B cell (primary cell): ENCODE results near the gene CTNNA3. TPM values are rescaled to one million over a fixed set of nuclear protein-coding genes. Genes with fewer than 3 reads are reported as not detected.

Experiments used
- ATAC-seq: fragments of 200-7000 bp; cut with Tn5 transposase; one replicate; pipeline ENCODE4 v1.10.0; 2021; ENCODE audit warnings: low read depth, mild to moderate bottlenecking, moderate number of reproducible peaks, moderate library complexity
- CTCF ChIA-PET: fragments of 350-600 bp; sonication (Branson Sonifier 250); formaldehyde crosslinking; loops from one replicate; lab custom pipeline; 2021; ENCODE audit warnings: antibody characterized with exemption, inconsistent platforms; lab: Charles Lee
- POLR2A ChIA-PET: fragments of 350-600 bp; sonication (Branson Sonifier 250); formaldehyde crosslinking; loops from one replicate; lab custom pipeline; 2021; ENCODE audit warnings: antibody characterized with exemption; lab: Charles Lee
- DNase-seq: peaks from one replicate; pipeline ENCODE4 v3.0.0; 2013
- H2AFZ ChIP-seq: 2 replicates; pipeline ENCODE4 v1.6.1; 2012; ENCODE audit warnings: mild to moderate bottlenecking, low read depth, low read length; ENCODE audit not compliant: insufficient read depth, poor library complexity, severe bottlenecking
- H3K27ac ChIP-seq, 2 donors: 1 replicate in 1 of 2; 2 replicates in 1 of 2; pipeline ENCODE4 v1.5.1; 2012 to 2013; ENCODE audit warnings: low read length in 2 of 2, mild to moderate bottlenecking in 2 of 2, moderate library complexity in 1 of 2
- H3K27me3 ChIP-seq, 4 experiments: fragments of 200-600 bp in 1 of 4; sonication (generic) in 1 of 4; replicated peaks in 1 of 4; 1 replicate in 2 of 4; 2 replicates in 2 of 4; pipeline versions ENCODE4 v1.6.1 to v1.7.0; 2013 to 2016; ENCODE audit warnings: low read length in 3 of 4, mild to moderate bottlenecking in 2 of 4, mixed read lengths in 1 of 4, moderate library complexity in 1 of 4; ENCODE audit not compliant: insufficient read depth in 4 of 4, control insufficient read depth in 3 of 4; ENCODE audit errors: control extremely low read depth in 1 of 4
- H3K36me3 ChIP-seq, 2 experiments: replicated peaks in 1 of 2; 1 replicate in 1 of 2; 2 replicates in 1 of 2; pipeline versions ENCODE4 v1.6.1 to v1.7.1; 2013; ENCODE audit warnings: low read length in 1 of 2; ENCODE audit not compliant: insufficient read depth in 2 of 2, control insufficient read depth in 1 of 2; ENCODE audit errors: control extremely low read depth in 1 of 2, extremely low read depth in 1 of 2
- H3K4me1 ChIP-seq, 2 donors: fragments of 200-600 bp in 1 of 2; sonication (generic) in 1 of 2; 1 replicate in 1 of 2; 2 replicates in 1 of 2; pipeline versions ENCODE4 v1.5.1 to v1.6.1; 2013 to 2017; ENCODE audit warnings: low read length in 2 of 2; ENCODE audit not compliant: control insufficient read depth in 2 of 2, insufficient read depth in 2 of 2
- H3K4me2 ChIP-seq: replicated peaks from 2 replicates; pipeline ENCODE3; 2012; ENCODE audit warnings: mild to moderate bottlenecking, low read depth, low read length; ENCODE audit not compliant: poor library complexity, severe bottlenecking
- H3K4me3 ChIP-seq, 5 experiments: fragments of 200-600 bp in 1 of 5; sonication (generic) in 1 of 5; 1 replicate in 3 of 5; 2 replicates in 2 of 5; pipeline versions ENCODE4 v1.5.1 to v1.7.0; 2011 to 2016; ENCODE audit warnings: low read length in 4 of 5, mild to moderate bottlenecking in 4 of 5, low read depth in 2 of 5, control low read depth in 1 of 5, moderate library complexity in 1 of 5; ENCODE audit not compliant: insufficient read depth in 1 of 5; ENCODE audit errors: control extremely low read depth in 1 of 5, extremely low read depth in 1 of 5
- H3K79me2 ChIP-seq: fragments of 200-600 bp; sonication (generic); one replicate; pipeline ENCODE4 v1.6.0; 2016; ENCODE audit warnings: low read length; ENCODE audit not compliant: control insufficient read depth, insufficient read depth
- H3K9ac ChIP-seq: fragments of 200-600 bp; sonication (generic); 2 replicates; pipeline ENCODE4 v1.6.1; 2017; ENCODE audit warnings: mild to moderate bottlenecking, low read length, moderate library complexity
- H3K9me3 ChIP-seq, 3 donors: one replicate each; pipeline versions ENCODE4 v1.6.1 to v1.7.1; 2013; ENCODE audit warnings: low read length in 2 of 3; ENCODE audit not compliant: control insufficient read depth in 2 of 3, insufficient read depth in 1 of 3; ENCODE audit errors: control extremely low read depth in 1 of 3
- H4K20me1 ChIP-seq: 2 replicates; pipeline ENCODE4 v1.6.0; 2012; ENCODE audit warnings: mild to moderate bottlenecking, low read length; ENCODE audit not compliant: insufficient read depth, control insufficient read depth, poor library complexity, severe bottlenecking
- H3K27ac Mint-ChIP-seq: one replicate; pipeline ENCODE4 v1.8.0; 2021; ENCODE audit warnings: mixed read lengths
- H3K27me3 Mint-ChIP-seq: one replicate; pipeline ENCODE4 v1.8.0; 2021; ENCODE audit warnings: mixed read lengths
- H3K4me1 Mint-ChIP-seq: one replicate; pipeline ENCODE4 v1.8.0; 2021; ENCODE audit warnings: mixed read lengths
- H3K4me3 Mint-ChIP-seq: one replicate; pipeline ENCODE4 v1.8.0; 2021; ENCODE audit warnings: mixed read lengths
- H3K9me3 Mint-ChIP-seq: one replicate; pipeline ENCODE4 v1.8.0; 2022; ENCODE audit warnings: mixed read lengths; ENCODE audit not compliant: insufficient read depth
- EZH2 ChIP-seq: IDR thresholded peaks from 2 replicates; pipeline ENCODE4 v1.6.1; 2012; ENCODE audit warnings: borderline replicate concordance, low read depth, mild to moderate bottlenecking, moderate library complexity, low read length; ENCODE audit not compliant: insufficient read depth, poor library complexity, severe bottlenecking
- WGBS: methylation state at CpG from one replicate; pipeline ENCODE4 v1.1.5; 2013; ENCODE audit warnings: missing lambda C conversion rate; ENCODE audit not compliant: insufficient coverage; 5-methylcytosine and 5-hydroxymethylcytosine counted together
- intact Hi-C: fragments of 100-400 bp; cut with micrococcal nuclease; formaldehyde crosslinking; loops from one replicate; pipeline ENCODE4 v1.10.0; 2022
- polyA plus RNA-seq: library from polyadenylated mRNA; depleted of rRNA; stranded (reverse); fragments of >200 nt; gene quantifications from 2 replicates; pipeline ENCODE4 v1.2.3, GENCODE V29; 2012
- total RNA-seq, 2 donors: library from RNA; stranded (reverse); fragments of 120-200 nt in 1 of 2; gene quantifications; 1 replicate in 1 of 2; 2 replicates in 1 of 2; pipeline versions ENCODE4 v1.2.3 to v1.2.4, GENCODE V29; 2013 to 2022
- TF ChIP-seq, protein P1 (sequence below): fragments of 200-600 bp; IDR thresholded peaks from one replicate; pipeline ENCODE4 v1.8.0; 2022; ENCODE audit warnings: antibody characterized with exemption, mild to moderate bottlenecking

Gene CTNNA3
- total and polyA plus RNA-seq, 2 donors (not counting 1 experiment from before 2014, with no cell fraction given) = 0.01 TPM; not detected in 1

- no peak overlapping the region for H3K4me3 Mint-ChIP-seq
- H3K79me2 ChIP-seq = no peaks in the 10 kb centered on the region
- no peak overlapping the region for H3K4me3 ChIP-seq
- H3K9me3 Mint-ChIP-seq = peaks cover 9% of the 10 kb centered on the region
- ATAC-seq = no peak
- H2AFZ ChIP-seq = no peak overlapping the region
- no peaks in the 10 kb centered on the region for H3K27me3 ChIP-seq
- H3K9ac ChIP-seq = no peak overlapping the region
- no peaks in the 10 kb centered on the region for H4K20me1 ChIP-seq
- WGBS = 100% methylated on average over 2 of the region's 3 CpGs
- intact Hi-C loops = no loop called here
- no peak overlapping the region for H3K27ac ChIP-seq
- ChIA-PET CTCF (no interaction called here), POLR2A (no interaction called here)
- H3K36me3 ChIP-seq = no peaks in the 10 kb centered on the region
- DNase-seq = no peak
- no peaks in the 10 kb centered on the region for H3K4me1 Mint-ChIP-seq
- H3K4me2 ChIP-seq = no peak overlapping the region
- H3K27ac Mint-ChIP-seq = no peak overlapping the region
- H3K4me1 ChIP-seq = no peaks in the 10 kb centered on the region
- peaks cover 0 to 12% (median 0%) of the 10 kb centered on the region in 3 donors for H3K9me3 ChIP-seq
- H3K27me3 Mint-ChIP-seq = no peaks in the 10 kb centered on the region
- TF ChIP-seq, protein P1, sequence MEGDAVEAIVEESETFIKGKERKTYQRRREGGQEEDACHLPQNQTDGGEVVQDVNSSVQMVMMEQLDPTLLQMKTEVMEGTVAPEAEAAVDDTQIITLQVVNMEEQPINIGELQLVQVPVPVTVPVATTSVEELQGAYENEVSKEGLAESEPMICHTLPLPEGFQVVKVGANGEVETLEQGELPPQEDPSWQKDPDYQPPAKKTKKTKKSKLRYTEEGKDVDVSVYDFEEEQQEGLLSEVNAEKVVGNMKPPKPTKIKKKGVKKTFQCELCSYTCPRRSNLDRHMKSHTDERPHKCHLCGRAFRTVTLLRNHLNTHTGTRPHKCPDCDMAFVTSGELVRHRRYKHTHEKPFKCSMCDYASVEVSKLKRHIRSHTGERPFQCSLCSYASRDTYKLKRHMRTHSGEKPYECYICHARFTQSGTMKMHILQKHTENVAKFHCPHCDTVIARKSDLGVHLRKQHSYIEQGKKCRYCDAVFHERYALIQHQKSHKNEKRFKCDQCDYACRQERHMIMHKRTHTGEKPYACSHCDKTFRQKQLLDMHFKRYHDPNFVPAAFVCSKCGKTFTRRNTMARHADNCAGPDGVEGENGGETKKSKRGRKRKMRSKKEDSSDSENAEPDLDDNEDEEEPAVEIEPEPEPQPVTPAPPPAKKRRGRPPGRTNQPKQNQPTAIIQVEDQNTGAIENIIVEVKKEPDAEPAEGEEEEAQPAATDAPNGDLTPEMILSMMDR = no peak
- TF ChIP-seq EZH2 = no peak
Measured at GRCh38 chr10:67222934-67223333, 473.1 kb downstream of the CTNNA3 start.

- intact Hi-C loops = no loop called here
- H3K27me3 Mint-ChIP-seq = no peaks in the 10 kb centered on the region
Measured at GRCh38 chr10:67221939-67222494, 474.0 kb downstream of the CTNNA3 start.

More at GRCh38 chr10:67221939-67222494, 474.0 kb downstream of the CTNNA3 start:
- no peak overlapping the region for H3K4me3 Mint-ChIP-seq
- Histone ChIP-seq H3K4me1 (no peaks in the 10 kb centered on the region), H3K9ac (no peak overlapping the region), H4K20me1 (no peaks in the 10 kb centered on the region), H3K27me3 (no peaks in the 10 kb centered on the region), H3K27ac (no peak overlapping the region), H3K9me3 (peaks cover 0 to 12% (median 0%) of the 10 kb centered on the region in 3 donors), H3K4me2 (no peak overlapping the region), H2AFZ (no peak overlapping the region), H3K36me3 (no peaks in the 10 kb centered on the region), H3K4me3 (no peak overlapping the region), H3K79me2 (no peaks in the 10 kb centered on the region)
- H3K27ac Mint-ChIP-seq = no peak overlapping the region
- no peak for ATAC-seq
- no peaks in the 10 kb centered on the region for H3K4me1 Mint-ChIP-seq
- no peak for DNase-seq
- ChIA-PET CTCF (no interaction called here), POLR2A (no interaction called here)
- peaks cover 9% of the 10 kb centered on the region for H3K9me3 Mint-ChIP-seq
- TF ChIP-seq, protein P1 = no peak
- no peak for TF ChIP-seq EZH2
- no CpG with 5 or more reads among the region's 4 CpGs for WGBS
